PFSK-1 (cell line): Measurements from ENCODE around the gene AGTPBP1.

Experiments
- POLR2AphosphoS5 ChIP-seq: IDR thresholded peaks from 2 replicates; pipeline ENCODE4 v1.6.1; 2012; ENCODE audit warnings: low read depth, mild to moderate bottlenecking, control low read depth, low read length, moderate library complexity
- TAF1 ChIP-seq: IDR thresholded peaks from 2 replicates; pipeline ENCODE4 v1.6.1; 2012; ENCODE audit warnings: low read length, control low read depth, borderline replicate concordance; ENCODE audit not compliant: insufficient read depth

- TF ChIP-seq POLR2AphosphoS5: no peak
- no peak for TF ChIP-seq TAF1
These were observed 111.1 kb downstream of the AGTPBP1 start for GRCh38 chr9:85630676-85631075.
